Upper lobe of left lung (tissue), 4 donors: Measurements from ENCODE around the gene ANKRD61.
"Not testable (repeated sequence)": the region's sequence is repeated elsewhere in the genome, so short reads cannot be mapped to it uniquely, and the experiment has no call there.

Experiments
- CTCF ChIP-seq, 6 experiments: fragments of 450-650 bp in 4 of 6; fragments of 200-600 bp in 2 of 6; sonication (generic) in 2 of 6; IDR thresholded peaks; one replicate each; pipeline ENCODE4 v1.5.1; 2016 to 2019; ENCODE audit warnings: antibody characterized with exemption in 6 of 6
- EP300 ChIP-seq, 4 donors: sonication (generic); formaldehyde crosslinking; IDR thresholded peaks; one replicate each; pipeline ENCODE4 v1.5.1; 2017; ENCODE audit warnings: antibody characterized with exemption in 4 of 4, control low read depth in 2 of 4
- POLR2A ChIP-seq, 4 donors: fragments of 450-650 bp; IDR thresholded peaks; one replicate each; pipeline ENCODE4 v1.5.1; 2016 to 2017; ENCODE audit warnings: antibody characterized with exemption in 4 of 4, mild to moderate bottlenecking in 2 of 4
- POLR2AphosphoS5 ChIP-seq, 2 donors: sonication (generic); formaldehyde crosslinking; IDR thresholded peaks; one replicate each; pipeline ENCODE4 v1.5.1; 2017; ENCODE audit warnings: antibody characterized with exemption in 2 of 2

GRCh38 chr7:6010370-6010769 lies 20.8 kb upstream of the ANKRD61 start:
- TF ChIP-seq CTCF, EP300, POLR2A, POLR2AphosphoS5 (IDR thresholded peaks at IDR 0.05): not testable (repeated sequence)
